ENCODE data around the gene THSD7B.

DNA sequence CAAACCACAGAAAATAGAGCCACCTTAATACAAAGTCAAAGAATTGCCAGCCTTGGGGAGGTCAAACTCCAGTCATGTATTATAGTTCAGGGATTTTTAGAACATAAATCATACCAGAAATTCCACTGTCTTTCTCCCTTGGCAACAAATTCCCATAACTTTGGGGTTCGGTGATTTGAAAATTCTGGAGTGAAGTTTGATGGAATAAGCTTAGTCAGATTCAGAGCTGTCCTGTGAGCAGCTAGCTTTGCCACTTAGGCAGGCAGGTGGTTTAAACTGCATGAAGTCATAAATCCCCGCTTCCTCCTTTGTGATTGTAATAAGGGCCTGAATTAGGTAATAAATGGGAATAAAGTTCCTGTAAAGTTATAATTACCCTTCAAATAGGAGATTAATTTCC is 741.9 kb downstream of the THSD7B start:
- TF ChIP-seq FOS (IDR thresholded peaks at IDR 0.05; ENCODE audit: borderline replicate concordance, extremely low read depth, insufficient read length) (no peak), POLR2A (IDR thresholded peaks at IDR 0.05; ENCODE audit: low read depth, low read length) (no peak), YY1 (IDR thresholded peaks at IDR 0.05; ENCODE audit: low read depth, low read length) (no peak), CREB1 (IDR thresholded peaks at IDR 0.05; ENCODE audit: low read depth) (no peak), PML (IDR thresholded peaks at IDR 0.05; ENCODE audit: low read length) (no peak), MTA3 (IDR thresholded peaks at IDR 0.05; ENCODE audit: borderline replicate concordance, low read length) (no peak), FOXM1 (IDR thresholded peaks at IDR 0.05; ENCODE audit: low read depth, low read length) (no peak)
- TF ChIP-seq, protein P1, sequence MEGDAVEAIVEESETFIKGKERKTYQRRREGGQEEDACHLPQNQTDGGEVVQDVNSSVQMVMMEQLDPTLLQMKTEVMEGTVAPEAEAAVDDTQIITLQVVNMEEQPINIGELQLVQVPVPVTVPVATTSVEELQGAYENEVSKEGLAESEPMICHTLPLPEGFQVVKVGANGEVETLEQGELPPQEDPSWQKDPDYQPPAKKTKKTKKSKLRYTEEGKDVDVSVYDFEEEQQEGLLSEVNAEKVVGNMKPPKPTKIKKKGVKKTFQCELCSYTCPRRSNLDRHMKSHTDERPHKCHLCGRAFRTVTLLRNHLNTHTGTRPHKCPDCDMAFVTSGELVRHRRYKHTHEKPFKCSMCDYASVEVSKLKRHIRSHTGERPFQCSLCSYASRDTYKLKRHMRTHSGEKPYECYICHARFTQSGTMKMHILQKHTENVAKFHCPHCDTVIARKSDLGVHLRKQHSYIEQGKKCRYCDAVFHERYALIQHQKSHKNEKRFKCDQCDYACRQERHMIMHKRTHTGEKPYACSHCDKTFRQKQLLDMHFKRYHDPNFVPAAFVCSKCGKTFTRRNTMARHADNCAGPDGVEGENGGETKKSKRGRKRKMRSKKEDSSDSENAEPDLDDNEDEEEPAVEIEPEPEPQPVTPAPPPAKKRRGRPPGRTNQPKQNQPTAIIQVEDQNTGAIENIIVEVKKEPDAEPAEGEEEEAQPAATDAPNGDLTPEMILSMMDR (IDR thresholded peaks at IDR 0.05 in 2 of 3, conservative IDR thresholded peaks at IDR 0.05 in 1 of 3; ENCODE audit: control insufficient read depth in 2 of 3, extremely low read depth in 1 of 3, insufficient read depth in 1 of 3, low read depth in 3 of 3, low read length in 3 of 3): no peak
